Stimulated activated CD4-positive, alpha-beta T cell treated with anti-CD3 and anti-CD28 coated beads, Interleukin-4, amount 100 ng/mL, for 48 hours (primary cell): ENCODE results near the gene PRRX2.

Source experiments
- DNase-seq, 2 donors: peaks; one replicate each; pipeline ENCODE4 v3.0.0-alpha.2; 2020; ENCODE audit warnings: low read depth in 2 of 2

Gene PRRX2

GRCh38 chr9:129677456-129677855 lies 12.0 kb downstream of the PRRX2 start:
- DNase-seq: no peak

GRCh38 chr9:129678844-129679243 lies 13.4 kb downstream of the PRRX2 start:
- DNase-seq: no peak

- no peak for DNase-seq
These were observed 14.1 kb downstream of the PRRX2 start for GRCh38 chr9:129679537-129679936.

DNA sequence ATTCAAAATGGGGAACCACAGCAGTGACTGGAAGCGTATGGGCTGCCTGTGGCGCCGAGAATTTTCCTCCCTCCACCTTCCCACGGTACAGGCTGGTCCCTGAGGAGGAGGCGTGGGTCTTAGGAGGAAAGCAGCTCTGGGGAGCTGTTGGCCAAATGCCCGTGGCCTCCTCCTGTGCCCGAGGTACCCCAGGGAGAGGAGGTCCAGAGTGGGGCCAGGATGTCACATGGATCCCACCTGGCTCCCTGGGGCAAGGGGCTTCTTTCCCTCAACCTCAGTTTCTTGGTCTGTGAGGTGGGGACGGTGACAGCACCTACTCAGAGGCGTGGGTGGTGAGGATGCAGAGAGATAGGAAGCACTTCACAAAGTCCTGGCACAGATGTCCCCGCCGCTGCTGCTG lies 16.5 kb downstream of the PRRX2 start:
- no peak for DNase-seq

GRCh38 chr9:129682381-129682780 lies 16.9 kb downstream of the PRRX2 start:
- no peak for DNase-seq

GRCh38 chr9:129685220-129685932 lies 19.9 kb downstream of the PRRX2 start:
- no peak for DNase-seq

- DNase-seq: no peak
These were observed 20.4 kb downstream of the PRRX2 start for GRCh38 chr9:129685933-129686259.

- no peak for DNase-seq
These were observed 21.3 kb downstream of the PRRX2 start for GRCh38 chr9:129686736-129687135.

- no peak for DNase-seq
These were observed 21.9 kb downstream of the PRRX2 start for GRCh38 chr9:129687391-129687790.

GRCh38 chr9:129688285-129689043 lies 23.0 kb downstream of the PRRX2 start:
- DNase-seq: no peak

DNA sequence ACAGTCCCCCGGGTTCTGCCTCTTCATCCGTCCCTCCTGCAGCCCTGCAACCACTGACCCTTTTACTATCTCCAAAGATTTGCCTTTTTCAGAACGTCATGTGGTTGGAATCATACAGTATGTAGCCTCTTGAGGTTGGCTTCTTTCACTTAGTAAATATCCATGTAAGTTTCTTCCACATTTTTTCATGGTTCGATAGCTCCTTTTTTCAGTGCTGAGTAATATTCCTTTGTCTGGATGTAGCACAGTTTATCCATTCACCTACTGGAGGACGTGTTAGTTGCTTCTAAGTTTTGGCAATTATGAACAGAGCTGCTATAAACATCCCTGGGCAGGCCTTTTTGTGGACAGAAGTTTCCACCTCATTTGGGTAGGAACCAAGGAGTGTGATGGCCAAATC lies 27.1 kb downstream of the PRRX2 start:
- no peak for DNase-seq

DNA sequence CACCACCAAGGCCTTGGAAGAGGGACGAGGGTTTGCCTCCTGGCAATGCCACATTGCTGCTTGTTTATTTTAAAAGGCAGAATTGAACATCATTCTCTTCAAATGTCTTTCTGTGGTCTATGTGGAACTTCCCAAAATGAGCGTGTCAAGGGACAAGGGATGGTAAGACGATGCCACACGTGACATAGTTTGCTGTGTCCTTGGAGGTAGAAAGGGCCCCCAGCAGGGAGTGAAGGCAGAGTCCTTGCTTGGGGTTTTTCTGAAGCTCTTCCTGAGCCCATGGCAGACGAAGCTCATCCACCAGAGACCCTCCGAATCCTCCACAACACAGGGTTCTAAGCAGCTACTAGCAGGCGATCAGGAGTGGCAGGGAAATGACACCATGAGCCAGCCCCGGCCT lies 28.3 kb downstream of the PRRX2 start:
- DNase-seq: no peak

GRCh38 chr9:129694243-129694646 lies 28.8 kb downstream of the PRRX2 start:
- no peak for DNase-seq

GRCh38 chr9:129695870-129696269 lies 30.4 kb downstream of the PRRX2 start:
- no peak for DNase-seq

DNA sequence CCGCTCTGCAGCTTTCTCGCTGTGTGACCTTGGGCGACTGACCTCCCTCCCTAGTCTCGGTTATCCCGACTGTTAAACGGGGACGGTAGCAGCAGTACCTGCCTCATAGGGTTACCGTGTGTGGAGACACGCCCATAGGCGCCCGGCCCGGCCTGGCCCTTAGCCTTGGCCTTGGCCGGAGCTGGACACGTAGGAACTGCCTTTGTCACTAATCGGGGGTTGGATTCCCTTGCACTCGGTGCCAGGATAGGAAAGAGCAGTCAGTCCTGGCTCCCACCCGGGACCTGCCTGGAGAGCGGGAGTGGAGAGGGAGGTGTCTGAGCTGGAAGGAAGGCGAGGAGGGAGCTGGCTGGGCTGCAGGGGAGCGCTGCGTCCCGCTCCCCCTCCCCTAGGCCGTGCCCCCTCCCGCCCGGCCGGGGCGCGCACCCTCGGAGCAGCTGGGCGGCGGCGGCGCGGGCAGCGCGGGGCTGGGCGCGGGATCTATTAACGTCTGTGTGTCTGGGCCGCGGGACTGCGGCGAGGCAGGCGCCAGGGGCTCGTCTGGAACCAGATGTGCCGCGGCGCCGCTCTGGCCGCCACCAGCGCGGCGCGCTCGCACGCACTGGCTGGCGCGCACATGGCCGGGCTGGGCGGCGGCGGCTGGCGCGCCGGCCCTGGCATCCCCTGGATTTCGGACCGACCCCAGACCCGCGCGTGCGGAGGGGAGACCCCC lies 31.7 kb downstream of the PRRX2 start:
- DNase-seq: peak in 1 of 2 donors; percentile 24

GRCh38 chr9:129697656-129698253 lies 32.3 kb downstream of the PRRX2 start:
- DNase-seq: peak; percentile 34 to 58

DNA sequence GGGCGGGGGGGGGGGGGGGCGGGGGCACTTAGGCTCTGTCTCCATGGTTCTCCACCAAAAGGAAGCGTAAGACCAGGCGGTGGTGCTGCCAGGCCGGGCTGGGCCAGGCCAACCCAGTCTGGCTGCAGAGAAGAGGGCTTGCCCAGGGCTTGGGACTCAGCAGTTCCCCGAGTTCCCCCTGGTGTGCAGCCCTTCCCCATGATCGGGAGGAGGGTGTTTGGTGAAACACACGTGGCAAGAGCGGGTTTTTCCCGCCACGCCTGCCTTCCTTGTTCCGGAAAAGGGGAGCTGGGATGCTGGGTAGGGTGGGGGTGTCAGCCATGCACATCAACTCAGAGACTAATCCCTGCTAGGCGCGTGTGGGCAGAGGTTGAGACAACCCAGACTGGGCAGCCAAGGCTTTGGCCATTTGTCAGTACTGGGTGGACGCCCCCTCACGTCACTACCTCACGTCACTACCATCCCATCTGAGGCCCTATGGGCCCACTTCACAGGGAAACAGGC lies 32.9 kb downstream of the PRRX2 start:
- peak in 1 of 2 donors; percentile 14 for DNase-seq

GRCh38 chr9:129701054-129701453 lies 35.6 kb downstream of the PRRX2 start:
- DNase-seq: no peak

DNA sequence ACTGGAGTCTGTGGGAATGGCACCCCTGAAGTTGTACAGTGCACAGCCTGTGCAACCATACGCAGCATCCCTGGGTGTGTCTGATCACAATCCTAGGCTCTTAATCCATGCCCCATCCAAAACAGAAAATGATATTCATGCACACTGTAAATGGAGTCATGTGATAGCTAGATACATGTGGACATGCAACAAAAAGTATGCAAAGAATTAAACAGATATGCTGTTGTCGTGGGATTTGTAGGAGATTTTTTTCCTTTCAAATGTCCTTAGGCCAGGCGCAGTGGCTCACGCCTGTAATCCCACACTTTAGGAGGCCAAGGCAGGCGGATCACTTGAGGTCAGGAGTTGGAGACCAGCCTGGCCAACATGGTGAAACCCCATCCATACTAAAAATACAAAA lies 36.1 kb downstream of the PRRX2 start:
- DNase-seq: no peak

DNA sequence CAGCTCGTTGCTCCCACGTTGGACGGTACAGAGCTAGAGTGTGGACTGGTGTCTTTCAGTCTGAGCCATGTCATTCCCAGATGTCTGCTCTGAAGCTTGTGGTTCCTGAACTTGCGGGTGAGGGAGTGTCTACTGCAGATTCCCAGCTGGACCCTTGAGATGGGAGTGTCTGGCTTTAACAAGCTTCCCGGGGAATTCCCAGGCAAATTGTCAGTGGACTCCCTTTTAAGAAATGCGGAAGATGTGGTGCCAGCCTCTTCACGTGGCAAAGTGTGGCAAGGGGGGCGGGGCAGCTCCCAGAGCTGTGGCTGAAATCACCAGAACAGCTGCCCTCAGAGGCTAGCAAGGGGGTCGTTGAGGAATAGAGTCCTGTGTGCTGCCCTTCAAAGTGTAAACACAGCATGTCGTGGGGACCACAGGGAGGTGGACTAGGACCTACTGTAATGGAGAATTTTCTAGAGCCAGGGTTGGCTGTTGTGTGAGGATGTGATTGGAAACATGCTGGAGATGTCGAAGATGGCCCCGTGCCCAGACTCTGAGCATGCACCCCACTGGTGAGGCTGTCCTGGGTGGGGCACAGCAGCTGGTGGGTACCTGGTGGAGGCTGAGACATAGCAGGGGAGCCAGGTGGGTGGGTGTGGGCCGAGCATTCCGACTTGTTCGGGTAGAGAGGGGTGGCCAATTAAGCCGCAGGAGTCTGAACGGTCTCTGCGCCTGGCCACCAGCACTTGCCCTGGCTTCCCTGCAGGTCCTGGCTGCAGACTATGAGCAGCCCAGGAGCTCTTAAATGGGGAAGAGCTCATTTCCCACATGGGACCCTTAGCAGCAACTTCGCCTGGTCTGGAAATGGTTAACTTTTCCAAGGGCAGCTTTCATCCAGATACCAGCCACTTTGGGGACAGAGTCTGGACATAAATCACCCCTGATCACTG lies 37.4 kb downstream of the PRRX2 start:
- no peak for DNase-seq
